Measurements from ENCODE around the gene GLRB. TPM values are rescaled to one million over a fixed set of nuclear protein-coding genes. Genes with fewer than 3 reads are reported as not detected.
"Not testable (repeated sequence)": the region's sequence is repeated elsewhere in the genome, so short reads cannot be mapped to it uniquely, and the experiment has no call there.

The GLRB gene
- 10 to 100 TPM in 1 of 2 donors, 1 to 10 TPM in 1; 9.8 to 10.6 TPM for total RNA-seq
- long read RNA-seq, transcript GLRB-201 (10 exons, 3,126 nt): major isoform, 28 of 37 reads
- long read RNA-seq, transcript GLRB-207 (9 exons, 2,765 nt): minor isoform, 6 of 37 reads
- long read RNA-seq, partial matches to known transcripts: 0 of 37 reads
- long read RNA-seq, other reads (novel, unspliced or antisense): 3 of 37 reads

DNA sequence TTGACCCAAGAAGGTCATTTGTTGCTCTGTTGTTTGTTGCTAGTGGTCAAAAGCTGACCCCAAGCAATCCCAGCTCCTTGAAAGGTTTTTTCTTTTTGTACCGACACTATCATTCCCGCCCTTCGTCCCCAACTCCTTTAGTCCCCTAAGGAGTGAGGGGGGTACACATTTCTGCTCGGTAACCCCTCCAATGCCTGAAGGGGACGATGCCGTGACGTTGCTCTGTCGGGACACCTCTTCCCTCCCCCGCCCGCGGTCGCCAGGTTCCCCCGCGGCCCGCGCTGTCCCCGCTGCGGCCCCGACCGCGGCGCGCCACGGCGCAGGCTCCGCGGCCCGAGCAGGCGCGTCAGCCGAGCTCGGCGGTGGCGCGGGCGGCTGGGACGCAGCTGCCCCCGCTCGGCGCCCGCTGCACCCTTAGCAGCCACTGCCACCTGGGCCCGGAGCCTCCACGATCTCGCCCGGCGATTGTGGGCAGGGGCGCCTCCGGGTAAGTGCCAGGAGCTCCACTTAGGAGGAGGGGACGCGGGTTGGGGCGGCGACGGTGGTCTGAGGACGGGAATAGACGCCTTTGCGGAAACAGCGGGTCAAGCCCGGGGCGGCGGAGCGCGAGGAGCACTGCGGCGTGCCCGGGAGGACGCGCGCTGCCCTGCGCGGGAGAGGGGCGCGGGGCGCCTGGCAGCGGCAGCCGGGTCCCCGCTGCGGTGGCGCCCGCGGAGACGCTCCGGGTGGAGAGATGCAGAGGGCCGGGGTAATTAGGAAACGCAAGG, at the start of gene GLRB:
Gene GLRB, plus strand, starts transcription at position 340 of the 767 bp plus-strand sequence. CDS start 1,875 bp downstream, outside the sequence.
- peak; percentile 26 for DNase-seq
- ATAC-seq: peak; percentile 95 to 96
- intact Hi-C loops (cut with DNase I): no loop called here

GRCh38 chr4:157035471-157035870, 40.5 kb upstream of the GLRB start:
- ATAC-seq (no peak), DNase-seq (no peak)
- intact Hi-C loops (cut with DNase I): no loop called here

GRCh38 chr4:157040405-157040804, 35.5 kb upstream of the GLRB start:
- no peak for DNase-seq
- intact Hi-C loops (cut with DNase I): loop anchor here in 1 of 2 donors (5.0 to 10.0 kb wide), 2 partner anchors 53 to 446 kb away; no protein-coding TSS in a partner anchor
- ATAC-seq: no peak

DNA sequence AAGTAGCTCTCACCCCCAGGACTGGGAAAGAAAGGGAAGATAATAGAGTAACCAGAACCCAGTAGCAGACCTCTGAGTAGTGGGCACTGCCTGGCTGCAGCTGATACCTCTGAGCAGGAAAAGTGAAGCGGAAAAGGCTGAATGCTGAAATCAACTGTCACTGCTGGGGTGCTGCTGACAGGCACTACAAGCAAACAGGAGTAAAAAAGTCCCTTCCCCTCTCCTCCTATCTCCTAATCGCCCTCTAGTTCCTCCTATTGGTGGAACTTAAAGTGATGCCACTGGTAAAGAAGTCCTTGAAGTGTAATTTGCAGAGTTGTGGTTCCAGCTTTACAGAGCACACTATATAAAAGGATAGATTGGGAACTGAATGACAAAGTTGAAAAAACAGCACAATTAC, 32.8 kb upstream of the GLRB start:
- no peak for DNase-seq
- no peak for ATAC-seq
- intact Hi-C loops (cut with DNase I): loop anchor here in 1 of 2 donors (5.0 to 10.0 kb wide), 2 partner anchors 56 to 448 kb away; no protein-coding TSS in a partner anchor

- ATAC-seq (peak; percentile 84 to 88), DNase-seq (no peak)
- intact Hi-C loops (cut with DNase I): loop anchor here in 1 of 2 donors (5.0 to 10.0 kb wide), 4 partner anchors 73 to 878 kb away; partner anchors contain the start of gene PDGFC
Observed at GRCh38 chr4:157045507-157046127, 30.3 kb upstream of the GLRB start.

- ATAC-seq (peak; percentile 83 to 95), DNase-seq (peak; percentile 52)
- intact Hi-C loops (cut with DNase I): loop anchor here in 1 of 2 donors (5.0 to 10.0 kb wide), 4 partner anchors 76 to 881 kb away; partner anchors contain the start of gene PDGFC
Observed at GRCh38 chr4:157048248-157048647, 27.7 kb upstream of the GLRB start.

DNA sequence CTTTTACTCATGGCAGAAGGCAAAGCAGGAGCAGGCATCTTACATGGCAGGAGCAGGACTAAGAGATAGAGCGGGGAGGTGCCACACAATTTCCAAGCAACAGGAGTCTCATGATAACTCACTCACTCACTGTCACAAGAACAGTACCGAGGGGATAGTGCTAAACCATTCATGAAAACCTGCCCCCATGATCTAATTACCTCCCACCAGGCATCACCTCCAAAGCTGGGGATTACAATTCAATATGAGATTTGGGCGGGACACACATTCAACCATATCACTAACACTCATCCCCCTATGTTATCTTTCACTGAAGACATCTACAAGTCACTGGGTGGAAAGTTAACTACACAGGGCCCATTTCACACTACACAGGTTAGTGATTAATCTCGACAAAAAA, 25.4 kb upstream of the GLRB start:
- intact Hi-C loops (cut with DNase I): no loop called here
- ATAC-seq (no peak), DNase-seq (no peak)

GRCh38 chr4:157052429-157053040, 23.4 kb upstream of the GLRB start:
- intact Hi-C loops (cut with DNase I): no loop called here
- ATAC-seq (no peak), DNase-seq (no peak)

GRCh38 chr4:157057218-157057617, 18.7 kb upstream of the GLRB start:
- DNase-seq (no peak), ATAC-seq (no peak)
- intact Hi-C loops (cut with DNase I): no loop called here

GRCh38 chr4:157058899-157059298, 17.1 kb upstream of the GLRB start:
- ATAC-seq; DNase-seq; intact Hi-C loops (cut with DNase I): not testable (repeated sequence)

DNA sequence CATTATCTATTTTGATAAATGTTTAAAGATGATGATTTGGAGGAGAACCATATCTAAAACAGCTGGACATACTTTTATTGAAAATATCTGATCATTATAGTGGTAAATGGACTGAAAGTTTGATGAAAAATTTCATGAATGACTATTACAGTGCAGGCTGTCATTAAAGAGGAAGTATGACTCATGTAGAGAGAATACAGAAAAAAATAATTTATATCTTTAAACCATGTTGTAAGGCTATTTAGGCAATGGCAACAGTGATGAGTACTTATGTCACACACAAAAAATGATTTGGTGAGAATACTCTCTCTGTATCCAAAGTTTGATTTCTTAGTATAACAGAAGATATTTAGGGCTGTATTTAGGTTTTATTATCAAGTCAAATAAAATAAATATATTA, 3.9 kb upstream of the GLRB start:
- DNase-seq (no peak), ATAC-seq (no peak)
- intact Hi-C loops (cut with DNase I): no loop called here

- ATAC-seq (no peak), DNase-seq (no peak)
- intact Hi-C loops (cut with DNase I): no loop called here
Observed at GRCh38 chr4:157075401-157075800, 549 bp upstream of the GLRB start.

- intact Hi-C loops (cut with DNase I): no loop called here
- DNase-seq: no peak
- ATAC-seq: peak in 1 of 2 donors; percentile 18
Observed at GRCh38 chr4:157076578-157076947, 613 bp downstream of the GLRB start.

DNA sequence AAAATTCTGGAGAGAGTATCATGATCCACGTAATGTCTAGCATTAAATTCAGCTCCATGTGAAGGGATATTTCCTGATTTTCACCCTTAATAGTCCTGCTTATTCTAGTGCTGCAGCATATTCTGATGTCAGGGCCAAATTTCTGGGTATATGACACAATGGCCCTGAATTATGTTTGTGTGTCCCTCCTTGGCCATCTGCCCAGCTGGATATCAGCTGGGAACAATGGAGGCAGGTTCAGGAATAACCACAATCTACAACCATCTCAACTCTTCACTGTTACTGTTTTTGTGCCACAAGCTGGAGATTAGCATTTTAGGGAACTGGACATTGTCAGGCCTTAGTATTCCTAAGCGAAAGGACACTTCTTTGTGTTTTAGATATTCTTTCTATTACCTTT, 3.5 kb downstream of the GLRB start:
- DNase-seq: no peak
- intact Hi-C loops (cut with DNase I): no loop called here
- ATAC-seq: no peak

GRCh38 chr4:157080605-157081004, 4.7 kb downstream of the GLRB start:
- DNase-seq (no peak), ATAC-seq (no peak)
- intact Hi-C loops (cut with DNase I): no loop called here

GRCh38 chr4:157095716-157096115, 19.8 kb downstream of the GLRB start:
- ATAC-seq (no peak), DNase-seq (no peak)
- intact Hi-C loops (cut with DNase I): no loop called here

DNA sequence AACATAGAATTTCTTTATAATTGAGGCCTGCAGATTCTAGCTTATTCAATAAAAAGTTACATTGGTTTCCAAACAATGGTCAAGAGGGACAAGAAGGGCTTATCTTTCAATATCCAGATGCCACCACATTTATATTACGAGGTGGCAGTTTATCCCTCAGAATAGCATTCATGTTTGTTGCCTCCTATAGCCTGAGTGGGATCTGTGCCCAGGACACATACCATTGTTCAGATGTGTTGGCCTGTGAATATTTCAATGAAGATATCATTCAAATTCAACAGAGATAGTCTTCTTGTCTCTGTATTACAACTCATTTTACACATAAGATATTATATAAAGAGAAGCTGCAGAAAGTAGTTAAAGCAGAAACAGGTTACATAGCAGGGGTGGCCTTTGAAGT, 20.5 kb downstream of the GLRB start:
- ATAC-seq (no peak), DNase-seq (no peak)
- intact Hi-C loops (cut with DNase I): no loop called here

GRCh38 chr4:157099506-157099905, 23.6 kb downstream of the GLRB start:
- ATAC-seq (no peak), DNase-seq (no peak)
- intact Hi-C loops (cut with DNase I): no loop called here

DNA sequence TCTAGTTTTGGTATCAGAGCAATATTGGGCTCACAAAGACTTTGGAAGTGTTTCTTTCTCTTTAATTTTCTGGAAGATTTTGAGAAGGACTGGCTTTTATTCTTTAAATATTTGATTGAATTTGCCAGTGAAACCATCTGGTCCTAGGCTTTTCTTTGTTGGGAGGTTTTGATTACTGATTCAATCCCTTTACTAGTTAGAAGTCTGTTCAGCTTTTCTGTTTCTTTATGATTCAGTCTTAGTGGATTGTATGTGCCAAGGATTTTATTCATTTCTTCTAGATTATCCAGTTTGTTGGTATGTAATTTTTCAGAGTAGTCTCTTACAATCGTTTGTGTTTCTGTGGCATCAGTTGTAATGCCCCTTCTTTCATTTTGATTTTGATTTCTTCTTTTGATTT, 28.6 kb downstream of the GLRB start:
- no peak for DNase-seq
- intact Hi-C loops (cut with DNase I): no loop called here
- ATAC-seq: no peak

DNA sequence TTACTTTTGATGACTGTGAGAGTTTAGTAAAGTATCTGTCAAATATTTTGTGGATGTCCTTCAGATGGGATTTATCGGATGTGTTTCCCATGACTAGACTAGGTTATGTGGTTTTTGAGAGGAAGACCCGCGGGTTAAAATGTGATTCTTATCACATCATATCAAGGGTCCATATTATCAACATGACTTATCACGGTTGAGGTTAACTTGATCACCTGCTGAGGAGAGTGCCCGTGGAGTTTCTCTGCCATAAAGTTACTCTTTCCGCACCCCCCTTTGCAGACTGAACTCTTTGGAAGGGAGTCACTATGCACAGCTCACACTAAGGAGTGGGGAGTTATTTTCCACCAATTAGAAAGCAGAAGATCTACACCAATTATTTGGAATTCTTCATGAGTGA, 38.7 kb downstream of the GLRB start:
- intact Hi-C loops (cut with DNase I): no loop called here
- ATAC-seq (no peak), DNase-seq (no peak)

All from left cardiac atrium (tissue), 4 donors.